Putamen (tissue), 1 donor: ENCODE data around the gene HSP90B1.
A peak's percentile ranks its signal among the peaks of the same experiment; 100 is the strongest.

Experiments used
- DNase-seq: peaks from one replicate; pipeline ENCODE4 v3.0.0-alpha.2; 2016; ENCODE audit warnings: low spot score

HSP90B1 gene

DNA sequence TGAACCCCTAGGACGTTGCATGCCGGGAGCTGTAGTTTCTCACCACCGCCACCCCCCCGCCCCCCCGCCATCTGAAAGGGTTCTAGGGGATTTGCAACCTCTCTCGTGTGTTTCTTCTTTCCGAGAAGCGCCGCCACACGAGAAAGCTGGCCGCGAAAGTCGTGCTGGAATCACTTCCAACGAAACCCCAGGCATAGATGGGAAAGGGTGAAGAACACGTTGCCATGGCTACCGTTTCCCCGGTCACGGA lies 501 bp upstream of the HSP90B1 start:
- no peak for DNase-seq

DNA sequence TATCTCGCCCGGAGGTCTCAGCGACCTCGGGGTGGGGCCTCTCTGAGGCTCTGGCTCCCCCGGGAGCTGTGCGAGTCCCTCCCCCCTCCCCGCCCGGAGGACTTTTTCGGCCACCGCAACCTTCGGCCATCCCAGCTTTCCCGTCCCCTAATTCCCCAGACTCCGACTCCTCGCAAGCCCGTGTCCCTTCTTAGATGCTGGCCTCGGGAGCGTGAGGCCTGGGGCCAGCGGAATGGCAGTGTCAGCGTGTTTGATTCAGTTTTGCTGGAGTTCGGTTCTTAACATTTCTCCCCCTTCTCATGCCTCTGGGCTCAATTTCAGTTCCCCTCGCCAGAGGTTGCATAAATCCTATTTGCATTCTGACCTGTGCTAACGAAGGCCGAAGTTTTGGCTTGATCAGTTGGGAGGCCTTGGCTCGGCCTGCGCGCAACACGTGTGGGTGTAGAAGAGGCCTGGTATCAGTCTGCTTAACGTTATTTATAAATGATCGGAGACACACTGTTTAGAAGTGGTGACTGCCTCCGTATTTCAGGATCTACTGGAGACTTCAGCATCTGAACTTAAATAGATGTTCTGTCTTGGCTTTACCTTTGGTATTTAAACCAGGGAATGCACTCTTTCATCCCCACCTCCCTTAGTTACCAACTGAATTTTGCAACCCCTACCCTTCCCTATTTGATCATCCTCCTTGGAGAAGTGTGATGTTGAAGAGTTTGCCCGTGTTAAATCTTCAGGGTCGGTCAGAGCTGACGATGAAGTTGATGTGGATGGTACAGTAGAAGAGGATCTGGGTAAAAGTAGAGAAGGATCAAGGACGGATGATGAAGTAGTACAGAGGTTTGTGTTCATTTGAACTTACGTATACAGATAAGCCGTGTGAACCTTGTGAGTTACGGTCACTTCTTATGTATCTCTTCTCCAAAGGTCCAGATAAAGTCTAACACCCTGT lies 851 bp downstream of the HSP90B1 start:
- DNase-seq: peak; percentile 9

DNA sequence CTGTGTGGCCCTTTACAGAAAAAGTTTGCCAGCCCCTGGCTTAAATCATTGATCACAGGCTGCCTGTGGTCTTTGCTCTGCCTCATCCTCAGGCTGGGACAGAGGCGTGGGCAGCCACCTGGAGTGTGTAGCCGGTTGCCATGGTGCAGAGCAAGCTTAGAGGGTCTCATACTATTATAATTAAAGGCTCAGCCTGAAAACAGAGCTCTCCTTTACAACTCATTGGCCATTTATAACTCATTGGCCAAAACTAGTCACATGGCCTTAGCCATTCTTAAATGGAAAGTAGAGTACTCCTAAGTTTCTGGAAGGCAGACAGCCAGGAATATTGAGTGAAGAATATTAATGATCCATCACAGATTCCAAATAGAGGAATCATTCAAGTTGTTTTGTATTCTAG lies 3.0 kb downstream of the HSP90B1 start:
- no peak for DNase-seq

DNA sequence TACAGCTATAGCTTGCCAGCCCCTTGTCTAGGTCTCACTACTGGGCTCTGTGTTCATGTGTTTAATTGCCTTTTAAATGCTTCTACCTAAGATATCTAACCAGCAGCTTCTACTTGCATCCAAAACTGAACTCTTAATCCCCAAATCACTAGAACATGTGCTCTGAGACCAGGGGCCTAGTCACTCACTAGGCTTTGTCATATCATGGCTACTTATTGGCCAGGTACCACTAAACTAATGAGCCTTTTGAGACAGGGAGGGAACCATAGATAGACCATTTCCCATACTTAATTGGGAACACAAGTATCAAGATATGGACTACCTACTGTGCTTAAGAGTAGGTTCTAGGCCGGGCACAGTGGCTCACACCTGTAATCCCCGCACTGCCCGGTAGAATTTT lies 6.5 kb downstream of the HSP90B1 start:
- DNase-seq: no peak

DNA sequence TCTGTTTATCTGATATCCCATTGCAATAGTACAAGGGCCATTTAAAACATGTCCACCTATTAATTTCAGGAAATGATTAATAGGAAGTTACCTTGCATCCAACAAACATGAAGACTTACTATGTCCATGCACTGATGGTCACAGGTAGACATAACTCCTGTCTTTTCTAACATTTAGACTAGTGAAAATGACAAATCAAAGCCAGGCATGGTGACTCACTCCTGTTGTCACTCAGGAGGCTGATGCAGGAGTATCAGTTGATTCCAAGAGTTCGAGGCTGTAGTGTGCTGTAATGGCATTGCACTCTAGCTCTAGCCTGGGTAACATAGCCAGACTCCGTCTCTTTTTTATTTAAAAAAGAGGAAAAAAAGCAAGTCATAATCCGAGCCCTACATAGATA lies 14.8 kb downstream of the HSP90B1 start:
- no peak for DNase-seq

DNA sequence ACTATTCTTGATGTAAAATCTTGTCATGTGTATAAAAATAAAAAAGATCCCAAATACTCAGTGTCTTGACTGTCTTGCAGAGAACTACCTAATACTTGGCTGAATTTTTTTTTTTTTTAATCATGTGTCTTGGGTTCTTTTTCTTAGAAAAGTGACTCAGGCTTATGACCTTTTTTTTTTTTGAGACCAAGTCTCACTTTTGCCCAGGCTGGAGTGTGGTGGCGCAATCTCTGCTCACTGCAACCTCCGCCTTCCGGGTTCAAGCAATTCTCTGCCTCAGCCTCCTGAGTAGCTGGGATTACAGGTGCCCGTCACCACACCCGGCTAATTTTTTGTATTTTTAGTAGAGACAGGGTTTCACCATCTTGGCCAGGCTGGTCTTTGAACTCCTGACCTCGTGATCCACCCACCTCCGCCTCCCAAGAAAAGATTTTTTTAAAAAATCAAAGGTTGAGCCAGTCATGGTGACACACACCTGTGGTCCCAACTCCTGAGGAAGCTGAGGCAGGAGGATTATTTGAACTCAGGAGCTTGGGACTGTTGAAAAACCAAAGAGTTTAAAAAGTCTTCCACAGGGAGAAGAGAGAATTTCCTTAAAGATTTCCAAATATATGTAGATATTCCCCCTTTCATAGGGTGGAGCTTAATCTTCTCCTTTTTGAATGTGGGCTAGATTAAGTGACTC lies 17.8 kb downstream of the HSP90B1 start:
- DNase-seq: no peak

DNA sequence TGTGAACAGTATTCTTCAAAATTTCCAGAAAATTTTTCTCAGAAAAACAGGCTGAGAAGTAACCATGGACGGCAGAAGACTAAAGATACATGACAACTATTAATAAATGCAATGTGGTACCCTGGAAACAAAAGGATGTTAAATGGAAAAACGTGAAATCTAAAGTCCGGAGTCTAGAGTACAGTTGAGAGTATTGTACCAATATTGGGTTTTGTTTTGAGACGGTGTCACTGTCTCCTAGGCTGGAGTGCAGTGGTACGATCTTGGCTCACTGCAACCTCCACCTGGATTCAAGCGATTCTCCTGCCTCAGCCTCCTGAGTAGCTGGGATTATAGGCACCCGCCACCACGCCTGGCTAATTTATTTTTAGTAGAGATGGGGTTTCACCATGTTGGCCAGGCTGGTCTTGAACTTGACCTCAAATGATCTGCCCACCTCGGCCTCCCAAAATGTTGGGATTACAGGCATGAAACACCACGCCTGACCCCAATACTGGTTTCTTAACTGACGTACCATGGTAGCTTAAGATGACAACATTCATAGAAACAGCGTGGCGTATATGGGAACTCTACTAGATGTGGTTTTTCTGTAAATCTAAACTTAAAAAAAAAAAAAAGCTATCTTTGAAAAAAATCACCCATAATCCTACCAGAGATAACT lies 18.7 kb downstream of the HSP90B1 start:
- no peak for DNase-seq

DNA sequence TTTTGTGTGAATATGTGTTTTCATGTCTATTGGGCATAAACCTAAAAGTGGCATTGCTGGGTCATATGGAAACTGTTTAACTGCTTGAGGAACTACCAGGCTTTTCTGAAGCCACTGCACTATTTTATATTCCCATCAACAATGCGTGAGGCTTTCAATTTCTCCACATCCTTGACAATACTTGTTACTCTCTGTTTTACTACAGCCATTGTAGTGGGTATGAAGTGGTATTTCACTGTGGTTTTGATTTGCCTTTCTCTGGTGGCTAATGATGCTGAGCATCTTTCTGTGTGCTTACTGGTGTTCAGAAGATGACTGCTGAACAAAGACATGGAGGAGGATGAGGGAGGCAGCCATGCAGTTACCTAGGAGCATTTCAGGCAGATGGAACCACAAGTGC lies 22.3 kb downstream of the HSP90B1 start:
- no peak for DNase-seq

DNA sequence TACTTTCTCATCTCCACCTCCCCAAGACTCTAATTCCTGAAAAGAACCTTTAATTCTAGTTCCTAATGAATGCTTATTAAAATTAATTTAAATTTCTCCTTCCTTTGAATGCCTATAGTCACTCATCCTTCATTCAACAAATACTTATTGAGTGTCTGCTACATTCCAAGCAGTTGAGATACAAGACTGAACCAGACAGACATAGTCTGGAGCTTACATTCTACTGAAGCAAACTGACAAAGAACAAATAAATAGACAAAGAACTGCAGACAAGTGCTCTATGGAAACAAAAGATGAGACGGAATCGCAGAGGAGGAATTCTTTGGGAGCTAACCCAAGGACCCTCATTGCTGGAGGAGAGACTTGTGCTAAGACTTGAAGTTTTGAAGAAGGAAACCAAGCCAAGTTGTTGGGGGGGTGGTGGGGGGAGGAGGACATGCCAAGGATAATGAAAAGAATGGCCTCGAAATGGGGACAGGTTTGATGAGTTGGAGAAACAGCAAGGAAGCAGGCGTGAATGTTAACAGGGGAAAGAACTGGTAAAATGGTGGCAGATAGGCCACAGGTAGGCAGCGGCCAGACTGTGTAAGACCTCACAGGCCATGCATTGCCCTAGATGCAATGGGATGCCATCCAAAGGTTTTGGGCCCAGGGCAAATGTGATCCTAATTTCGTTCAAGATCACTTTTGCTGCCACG lies 25.8 kb downstream of the HSP90B1 start:
- DNase-seq: no peak

DNA sequence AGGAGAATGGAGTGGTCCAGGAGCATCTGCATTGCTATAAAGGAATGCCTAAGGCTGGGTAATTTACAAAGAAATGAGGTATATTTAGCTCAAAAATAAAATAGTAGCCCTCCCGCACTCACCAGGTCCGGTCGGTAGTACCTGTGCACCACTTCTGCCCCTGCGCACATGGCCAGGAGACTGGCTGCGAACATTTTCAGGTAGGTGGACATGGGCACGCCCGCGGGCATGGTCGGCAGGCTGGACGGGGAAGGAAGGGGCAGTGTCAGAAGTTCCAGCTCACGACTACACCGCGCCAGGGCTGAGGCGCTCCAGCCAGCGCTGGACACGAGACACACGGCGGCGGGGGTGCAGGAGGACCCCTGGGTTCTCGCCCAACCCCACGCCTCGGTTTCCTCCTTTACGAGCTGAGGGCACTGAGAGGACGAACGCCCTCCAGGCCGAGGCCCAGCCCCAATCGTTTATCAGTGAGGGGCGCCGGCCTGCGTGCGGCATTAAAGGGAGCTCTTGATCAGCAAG lies 26.4 kb downstream of the HSP90B1 start:
- DNase-seq: no peak

DNA sequence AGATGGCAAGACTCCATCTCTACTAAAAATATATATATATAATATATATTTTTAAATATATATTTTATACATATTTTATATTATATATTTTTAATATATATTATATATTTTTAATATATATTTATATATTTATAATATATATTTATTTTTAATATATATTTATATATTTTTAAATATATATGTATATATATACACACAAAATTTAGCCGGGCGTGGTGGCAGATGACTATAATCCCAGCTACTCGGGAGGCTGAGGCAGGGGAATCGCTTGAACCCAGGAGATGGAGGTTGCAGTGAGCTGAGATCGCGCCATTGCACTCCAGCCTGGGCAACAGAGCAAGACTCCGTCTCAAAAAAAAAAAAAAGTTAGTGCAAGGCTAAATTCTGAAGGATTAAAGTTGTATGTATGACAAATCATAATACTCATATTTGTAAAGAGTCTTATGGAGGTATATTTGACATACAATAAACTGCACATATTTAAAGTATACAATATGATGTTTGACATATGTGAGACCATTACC lies 27.7 kb downstream of the HSP90B1 start:
- DNase-seq: no peak

DNA sequence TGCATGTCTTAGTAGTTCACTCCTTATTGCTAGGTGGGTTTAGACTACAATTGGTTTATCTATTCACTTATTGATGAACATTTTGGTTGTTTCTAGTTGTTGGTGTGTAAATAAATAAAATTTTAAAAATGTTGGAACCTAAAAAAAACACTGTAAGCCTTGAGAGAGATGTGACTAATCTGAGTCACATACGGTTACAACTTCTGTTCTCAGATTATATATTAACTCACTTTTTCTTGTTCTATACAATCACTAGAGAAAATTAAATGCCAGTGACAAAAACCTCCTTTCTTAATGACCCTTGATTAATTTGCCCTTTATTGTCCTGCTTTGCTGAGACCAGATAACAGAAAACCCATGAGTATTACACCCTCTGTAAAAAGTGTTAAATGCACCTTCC lies 28.4 kb downstream of the HSP90B1 start:
- no peak for DNase-seq

DNA sequence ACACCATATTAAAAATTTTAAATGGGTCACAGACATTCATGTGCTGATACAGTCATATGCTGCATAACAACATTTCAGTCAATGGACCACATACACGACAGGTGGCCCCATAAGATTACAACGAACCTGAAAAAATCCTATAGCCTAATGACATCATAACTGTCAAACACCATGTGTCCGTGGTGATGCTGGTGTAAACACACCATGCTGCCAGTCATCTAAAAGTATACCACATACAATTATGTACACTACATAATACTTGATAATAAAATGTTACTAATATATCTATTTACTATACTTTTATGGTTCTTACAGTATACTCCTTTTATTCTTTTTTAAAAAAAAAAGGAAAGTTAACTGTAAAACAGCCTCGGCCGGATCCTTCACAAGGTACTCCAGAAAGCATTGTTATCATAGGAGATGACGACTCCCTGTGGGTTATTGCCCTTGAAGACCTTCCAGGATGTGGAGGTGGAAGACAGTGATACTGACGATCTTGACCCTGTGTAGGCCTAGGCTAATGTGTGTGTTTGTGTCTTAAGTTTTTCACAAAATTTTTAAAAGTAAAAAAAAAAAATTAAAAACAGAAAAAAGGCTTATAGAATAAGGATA lies 30.5 kb downstream of the HSP90B1 start:
- DNase-seq: no peak

DNA sequence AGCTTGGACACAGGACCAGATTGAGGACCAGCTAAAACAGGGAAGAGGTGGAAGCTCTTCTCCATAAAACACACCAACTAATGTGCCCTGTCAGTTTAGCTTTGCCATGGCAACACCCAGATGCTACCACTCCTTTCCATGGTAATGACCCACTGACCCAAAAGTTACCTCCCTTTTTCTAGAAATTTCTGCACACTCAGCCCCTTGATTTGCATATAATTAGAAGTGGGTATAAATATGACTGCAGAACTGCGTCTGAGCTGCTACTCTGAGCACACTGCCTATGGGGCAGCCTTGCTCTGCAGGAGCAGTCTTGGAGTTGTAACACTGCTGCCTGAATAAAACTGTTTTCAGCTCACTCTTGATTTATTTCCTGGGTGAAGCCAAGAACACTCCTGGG lies 32.3 kb downstream of the HSP90B1 start:
- DNase-seq: no peak

DNA sequence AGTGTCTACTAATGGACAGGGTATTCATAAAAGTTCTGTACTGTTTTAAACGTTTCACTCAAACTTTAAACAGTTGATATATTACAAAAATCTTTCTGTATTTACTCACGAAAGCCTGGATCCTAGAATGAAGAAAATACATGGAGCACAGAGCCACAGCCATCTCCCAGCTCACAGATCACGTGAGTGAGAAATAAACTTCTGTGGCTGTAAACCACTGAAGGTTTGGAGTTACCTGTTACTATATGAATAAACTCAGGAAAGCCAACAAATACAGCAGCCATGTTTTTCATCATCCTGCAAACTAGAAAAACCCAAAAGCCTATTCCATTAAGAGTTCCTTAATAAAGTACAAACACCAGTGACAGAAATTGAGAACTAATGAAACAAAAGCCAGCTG lies 34.6 kb downstream of the HSP90B1 start:
- no peak for DNase-seq

DNA sequence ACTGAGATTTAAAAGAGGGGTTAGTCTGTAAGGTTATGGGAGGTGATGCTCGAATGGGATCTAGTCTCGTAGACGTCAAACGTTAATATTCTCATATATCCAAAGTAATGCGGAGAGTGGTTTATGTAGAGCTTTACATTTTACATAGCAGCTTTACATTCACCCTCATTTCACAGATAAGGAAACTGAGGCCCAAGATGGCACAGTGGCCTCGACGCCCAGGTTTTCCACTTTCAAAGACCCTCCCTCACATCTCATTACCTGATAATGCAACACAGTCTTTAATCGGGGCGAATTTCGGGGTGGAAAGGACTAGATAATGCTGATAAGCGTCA lies 35.0 kb downstream of the HSP90B1 start:
- DNase-seq: no peak

DNA sequence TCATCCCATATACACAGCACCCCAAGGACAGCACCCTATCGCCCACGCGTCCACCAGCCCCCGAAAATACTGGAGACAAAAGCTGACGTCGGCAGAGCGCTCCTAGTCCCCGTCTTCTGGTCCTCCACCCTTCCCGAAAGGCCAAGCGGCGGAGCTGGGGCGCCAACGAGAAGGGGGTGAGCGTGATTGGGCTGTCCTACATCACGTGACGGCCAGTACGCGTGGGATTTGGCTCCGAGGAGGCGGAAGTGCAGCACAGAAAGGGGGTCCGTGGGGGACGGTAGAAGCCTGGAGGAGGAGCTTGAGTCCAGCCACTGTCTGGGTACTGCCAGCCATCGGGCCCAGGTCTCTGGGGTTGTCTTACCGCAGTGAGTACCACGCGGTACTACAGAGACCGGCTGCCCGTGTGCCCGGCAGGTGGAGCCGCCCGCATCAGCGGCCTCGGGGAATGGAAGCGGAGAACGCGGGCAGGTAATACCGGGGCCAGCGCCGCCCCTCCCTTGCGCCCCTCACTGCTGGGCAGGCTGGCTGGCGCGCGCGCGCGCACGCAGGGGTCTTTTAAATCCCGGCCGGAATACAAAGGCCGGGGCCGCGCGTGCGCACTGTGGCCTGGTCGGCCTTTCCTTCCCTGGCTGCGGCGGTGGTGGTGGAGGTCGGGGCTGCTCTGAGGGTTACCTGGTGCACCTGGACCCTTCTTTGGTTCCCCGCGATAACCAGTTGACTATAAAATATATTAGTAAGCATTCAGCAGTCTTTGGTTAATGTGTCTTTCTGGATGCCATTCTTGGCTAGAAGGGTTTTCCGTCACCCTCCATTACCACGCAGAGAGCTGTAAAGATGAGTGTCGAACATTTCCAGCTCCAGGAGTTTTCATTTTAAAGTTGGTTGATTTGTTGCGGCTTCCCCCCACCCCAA lies 35.6 kb downstream of the HSP90B1 start, which contains the start of gene TDG:
TSS of gene TDG (plus strand) at position 283 of the 915 bp plus-strand sequence. CDS start at position 449, 166 bp downstream.
- DNase-seq: peak; percentile 99

DNA sequence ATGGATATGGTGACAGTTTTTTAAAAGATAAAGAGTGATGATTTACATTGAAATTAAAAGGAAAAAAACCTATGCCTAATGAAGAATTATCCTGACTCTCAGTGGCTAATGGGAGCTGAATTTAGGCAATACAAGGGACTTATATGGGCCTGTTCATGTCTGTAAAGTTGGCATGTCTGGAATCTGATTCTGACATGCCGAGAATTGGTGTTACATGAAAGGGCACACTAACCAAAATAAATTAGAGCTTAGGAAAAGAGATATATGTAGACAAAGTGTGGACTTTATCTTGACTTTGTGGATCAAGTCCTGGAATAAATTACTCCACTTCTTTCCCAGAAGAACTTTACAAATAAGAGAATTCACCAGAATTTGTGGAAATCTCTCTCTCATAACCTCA lies 36.5 kb downstream of the HSP90B1 start:
- no peak for DNase-seq

DNA sequence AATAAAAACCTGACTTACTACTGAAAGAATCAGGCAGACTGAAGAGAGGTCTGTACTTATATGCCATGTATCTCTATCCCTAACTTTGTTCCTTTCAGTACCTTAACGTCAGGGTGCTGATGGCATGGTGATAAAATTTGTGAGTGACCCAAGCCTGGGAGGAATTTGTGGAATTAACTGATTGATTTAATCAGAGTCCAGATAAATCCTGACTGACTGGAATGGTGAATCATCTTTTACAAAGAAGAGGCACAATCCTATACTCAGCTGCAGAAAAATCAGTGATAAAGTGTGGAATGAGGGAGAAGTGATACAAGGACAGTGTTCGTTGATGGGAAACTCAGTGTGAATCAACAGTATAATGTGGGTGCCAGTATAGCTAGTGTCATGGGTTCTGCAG lies 39.2 kb downstream of the HSP90B1 start:
- no peak for DNase-seq

DNA sequence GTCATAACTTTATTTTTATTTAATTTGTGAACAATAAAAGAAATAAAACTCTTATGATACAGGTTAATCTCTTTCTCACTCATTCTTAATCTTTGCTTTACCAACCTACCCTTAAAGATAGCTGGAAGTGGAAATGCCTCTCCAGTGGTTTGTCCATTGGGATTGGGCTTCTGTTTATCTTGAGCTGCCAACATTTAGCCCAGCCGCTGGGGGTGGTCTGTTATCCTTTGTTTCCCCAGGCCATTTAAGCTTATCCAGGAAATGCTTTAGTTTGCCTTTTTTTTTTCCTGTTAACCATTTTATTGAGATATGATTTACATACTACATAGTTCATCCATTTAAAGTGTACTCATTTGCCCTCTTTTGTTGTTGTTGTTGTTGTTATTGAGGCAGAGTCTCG lies 43.7 kb downstream of the HSP90B1 start:
- DNase-seq: no peak

DNA sequence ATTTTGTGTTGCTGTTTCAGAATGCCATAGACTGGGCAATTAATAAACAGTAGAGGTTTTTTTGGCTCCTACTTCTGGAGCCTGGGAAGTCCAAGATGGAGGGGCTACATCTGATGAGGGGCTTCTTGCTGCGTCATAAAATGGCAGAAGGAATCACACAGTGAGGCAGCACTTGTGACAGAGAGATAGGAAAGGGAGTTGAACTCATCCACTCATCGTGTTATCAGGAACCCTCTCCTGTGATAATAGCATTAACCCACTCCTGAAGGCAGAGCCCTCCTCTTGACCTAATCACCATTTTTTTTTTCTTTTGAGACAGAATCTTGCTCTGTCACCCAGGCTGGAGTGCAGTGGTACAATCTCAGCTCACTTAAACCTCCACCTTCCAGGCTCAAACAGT lies 45.2 kb downstream of the HSP90B1 start:
- no peak for DNase-seq
